ENCODE data around the gene RARRES2. TPM values are rescaled to one million over a fixed set of nuclear protein-coding genes. Genes with fewer than 3 reads are reported as not detected.
A peak's percentile ranks its signal among the peaks of the same experiment; 100 is the strongest.

The RARRES2 gene
- total and polyA plus RNA-seq, 2 of the 13 experiments (the other 11 are each of a cell fraction or from before 2014, with no cell fraction given), result 134 to 172 TPM

- no peak for TF ChIP-seq HNF1A (IDR thresholded peaks at IDR 0.05; ENCODE audit: low read depth)
- no peak for TF ChIP-seq HNF1A (CRISPR knock-in tag; IDR thresholded peaks at IDR 0.05; ENCODE audit: borderline replicate concordance)
- no peak; the same call in 1 of the 2 replicates for TF ChIP-seq GATAD2A (CRISPR knock-in tag; IDR thresholded peaks at IDR 0.05)
- no peak for TF ChIP-seq ZNF629 (CRISPR knock-in tag; conservative IDR thresholded peaks at IDR 0.05)
- TF ChIP-seq SYNCRIP (IDR thresholded peaks at IDR 0.05; ENCODE audit: insufficient read depth, low read depth, low read length), result no peak
- TF ChIP-seq HNF1B (CRISPR knock-in tag; IDR thresholded peaks at IDR 0.05), result no peak
- TF ChIP-seq MYNN (CRISPR knock-in tag; IDR thresholded peaks at IDR 0.05; ENCODE audit: low read depth), result no peak
- no peak for TF ChIP-seq ZNF552 (CRISPR knock-in tag; IDR thresholded peaks at IDR 0.05; ENCODE audit: borderline replicate concordance)
- TF ChIP-seq, protein P1, sequence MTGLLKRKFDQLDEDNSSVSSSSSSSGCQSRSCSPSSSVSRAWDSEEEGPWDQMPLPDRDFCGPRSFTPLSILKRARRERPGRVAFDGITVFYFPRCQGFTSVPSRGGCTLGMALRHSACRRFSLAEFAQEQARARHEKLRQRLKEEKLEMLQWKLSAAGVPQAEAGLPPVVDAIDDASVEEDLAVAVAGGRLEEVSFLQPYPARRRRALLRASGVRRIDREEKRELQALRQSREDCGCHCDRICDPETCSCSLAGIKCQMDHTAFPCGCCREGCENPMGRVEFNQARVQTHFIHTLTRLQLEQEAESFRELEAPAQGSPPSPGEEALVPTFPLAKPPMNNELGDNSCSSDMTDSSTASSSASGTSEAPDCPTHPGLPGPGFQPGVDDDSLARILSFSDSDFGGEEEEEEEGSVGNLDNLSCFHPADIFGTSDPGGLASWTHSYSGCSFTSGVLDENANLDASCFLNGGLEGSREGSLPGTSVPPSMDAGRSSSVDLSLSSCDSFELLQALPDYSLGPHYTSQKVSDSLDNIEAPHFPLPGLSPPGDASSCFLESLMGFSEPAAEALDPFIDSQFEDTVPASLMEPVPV (CRISPR knock-in tag; IDR thresholded peaks at IDR 0.05), result no peak
- TF ChIP-seq HBP1 (CRISPR knock-in tag; IDR thresholded peaks at IDR 0.05; ENCODE audit: low read depth), result no peak
- TF ChIP-seq PAX8 (CRISPR knock-in tag; IDR thresholded peaks at IDR 0.05; ENCODE audit: borderline replicate concordance), result 0 out of 2 replicates have a peak, but pooled peaks have one; percentile 10
- TF ChIP-seq NCOA2 (CRISPR knock-in tag; IDR thresholded peaks at IDR 0.05), result no peak
- TF ChIP-seq, protein P2, sequence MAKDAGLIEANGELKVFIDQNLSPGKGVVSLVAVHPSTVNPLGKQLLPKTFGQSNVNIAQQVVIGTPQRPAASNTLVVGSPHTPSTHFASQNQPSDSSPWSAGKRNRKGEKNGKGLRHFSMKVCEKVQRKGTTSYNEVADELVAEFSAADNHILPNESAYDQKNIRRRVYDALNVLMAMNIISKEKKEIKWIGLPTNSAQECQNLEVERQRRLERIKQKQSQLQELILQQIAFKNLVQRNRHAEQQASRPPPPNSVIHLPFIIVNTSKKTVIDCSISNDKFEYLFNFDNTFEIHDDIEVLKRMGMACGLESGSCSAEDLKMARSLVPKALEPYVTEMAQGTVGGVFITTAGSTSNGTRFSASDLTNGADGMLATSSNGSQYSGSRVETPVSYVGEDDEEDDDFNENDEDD (CRISPR knock-in tag; IDR thresholded peaks at IDR 0.05; ENCODE audit: borderline replicate concordance), result no peak
- TF ChIP-seq EEA1 (CRISPR knock-in tag; IDR thresholded peaks at IDR 0.05; ENCODE audit: borderline replicate concordance), result 0 out of 2 replicates have a peak, but pooled peaks have one; percentile 65
- TF ChIP-seq ZNF382 (CRISPR knock-in tag; IDR thresholded peaks at IDR 0.05; ENCODE audit: borderline replicate concordance), result no peak
- no peak for TF ChIP-seq ZNF296 (CRISPR knock-in tag; conservative IDR thresholded peaks at IDR 0.05)
- TF ChIP-seq MAX (IDR thresholded peaks at IDR 0.05), result no peak; the same call in 1 of the 2 replicates
Measured at GRCh38 chr7:150368884-150369747, 27.7 kb upstream of the RARRES2 start (continued).

All from HepG2 (cell line).